Stimulated activated CD4-positive, alpha-beta T cell treated with anti-CD3 and anti-CD28 coated beads, Interleukin-4, amount 100 ng/mL, for 1 hour (primary cell): Measurements from ENCODE around the gene MRPS10.
A peak's percentile ranks its signal among the peaks of the same experiment; 100 is the strongest.

ENCODE experiments used
- DNase-seq: peaks from one replicate; pipeline ENCODE4 v3.0.0-alpha.2; 2020

The MRPS10 gene

DNA sequence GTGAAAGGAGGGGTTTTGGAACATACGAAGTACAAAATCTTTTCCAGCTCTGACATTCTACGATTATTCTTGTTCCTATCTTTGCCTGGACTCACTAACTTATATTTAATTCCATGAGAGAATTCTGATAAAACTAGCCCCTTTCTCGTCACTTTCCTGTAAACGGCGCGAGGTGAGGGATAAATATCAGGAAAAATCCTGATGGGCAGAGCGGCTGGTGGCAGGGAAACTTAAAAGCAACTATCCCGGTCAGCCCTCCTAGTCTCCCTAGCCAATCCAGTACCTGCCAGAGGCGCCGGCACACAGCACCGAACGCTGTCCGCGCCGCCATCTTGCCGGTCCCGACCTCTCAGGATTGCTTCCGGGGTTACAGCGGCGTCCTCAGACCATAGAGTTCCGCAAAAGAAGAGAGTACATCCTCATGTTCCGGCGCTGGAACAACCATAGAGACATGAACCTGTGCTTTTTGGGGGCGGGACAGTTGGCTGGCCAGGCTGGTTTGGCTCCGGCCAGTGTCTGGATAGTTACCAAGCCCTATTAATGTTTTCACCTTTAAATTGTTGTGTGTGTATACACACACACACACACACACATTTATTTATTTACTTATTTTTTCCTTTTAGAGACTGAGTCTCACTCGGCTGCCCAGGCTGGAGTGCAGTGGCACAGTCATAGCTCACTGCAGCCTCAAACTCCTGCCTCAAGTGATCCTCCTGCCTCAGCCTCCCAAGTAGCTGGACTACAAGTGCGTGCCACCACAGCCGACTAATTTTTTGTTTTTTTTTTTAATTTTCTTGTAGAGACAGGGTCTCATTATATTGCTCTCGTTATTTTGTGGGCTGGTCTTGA, at the start of gene MRPS10:
Gene MRPS10, minus strand, starts transcription at position 343 of the 849 bp plus-strand sequence. Its CDS starts 12 bp downstream, at position 331.
- peak; percentile 88 for DNase-seq

DNA sequence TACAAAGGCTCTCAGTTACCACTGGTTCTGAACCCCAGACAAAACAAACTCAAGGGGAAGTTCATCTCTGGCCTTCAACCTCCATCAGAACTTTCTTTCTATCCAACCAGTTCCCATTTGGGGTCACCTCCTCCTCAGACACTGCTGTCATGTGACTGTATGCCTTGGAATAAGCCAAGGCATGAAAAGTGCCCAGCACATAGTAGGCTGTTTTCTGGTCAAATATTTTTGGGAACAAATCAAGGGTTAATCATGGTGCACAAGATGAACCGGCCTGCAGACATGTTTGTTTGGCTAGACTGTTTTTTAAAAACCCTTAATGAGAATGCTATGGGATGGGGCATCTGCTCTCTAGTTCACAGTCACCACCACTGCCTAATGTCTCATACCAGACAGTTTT, 48.9 kb upstream of the MRPS10 start:
- DNase-seq, result no peak

DNA sequence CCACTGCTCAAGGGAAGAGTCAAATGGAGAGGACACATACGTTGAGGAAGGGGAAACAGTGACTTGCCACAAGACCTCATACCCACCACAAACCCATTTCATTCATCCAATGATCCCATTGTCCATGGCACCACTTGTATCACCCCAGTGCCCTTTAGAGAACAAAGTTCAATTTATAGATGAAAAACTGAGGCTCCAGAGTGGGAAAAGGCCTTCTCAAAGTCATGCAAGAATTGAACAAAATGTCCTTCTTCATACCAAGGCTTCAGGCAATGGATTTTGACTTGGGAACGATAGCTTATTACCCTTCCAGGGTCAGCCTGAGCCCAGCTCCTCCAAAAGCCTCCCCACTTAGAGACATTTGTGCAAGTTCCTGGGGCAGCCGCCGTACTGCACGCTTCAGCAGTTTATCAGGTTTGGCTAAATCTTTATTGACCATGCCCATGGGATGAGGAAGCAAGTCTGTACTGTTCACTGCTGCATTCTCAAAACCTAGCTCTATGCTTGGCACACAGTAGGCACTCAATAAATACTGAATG, 47.3 kb upstream of the MRPS10 start:
- no peak for DNase-seq

DNA sequence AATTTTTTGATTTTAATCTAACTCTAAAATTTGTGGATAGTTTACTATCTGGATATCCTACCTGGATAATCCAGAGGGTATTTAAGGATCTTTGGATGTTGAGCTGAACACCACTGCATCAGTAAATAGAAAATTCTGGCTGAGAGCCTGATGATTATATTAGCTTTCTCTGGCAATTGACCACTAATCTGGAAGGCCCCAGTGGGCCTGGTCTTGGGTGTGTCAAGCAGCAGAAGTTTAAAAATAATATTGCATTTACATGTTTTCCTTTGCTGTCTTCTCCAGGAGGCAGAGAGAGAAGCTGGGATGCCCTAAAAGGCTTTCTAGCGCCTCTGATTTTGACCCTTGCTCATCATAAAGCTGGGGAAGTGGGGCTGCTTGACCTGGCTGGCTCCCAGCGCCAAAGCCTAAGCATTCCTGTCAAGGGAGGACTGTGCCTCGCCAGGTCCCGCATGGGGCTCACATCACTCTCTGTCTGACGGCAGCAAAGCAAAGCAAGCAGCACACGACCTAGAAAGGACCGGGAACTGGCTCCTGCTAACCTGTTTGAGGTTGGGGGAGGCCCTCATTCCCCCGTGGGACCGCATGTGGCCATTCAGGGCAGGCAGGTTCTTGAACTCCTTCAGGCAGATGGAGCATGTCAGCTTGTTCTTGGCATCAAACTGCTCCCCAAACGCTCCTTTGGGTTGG, 46.6 kb upstream of the MRPS10 start:
- DNase-seq, result no peak

DNA sequence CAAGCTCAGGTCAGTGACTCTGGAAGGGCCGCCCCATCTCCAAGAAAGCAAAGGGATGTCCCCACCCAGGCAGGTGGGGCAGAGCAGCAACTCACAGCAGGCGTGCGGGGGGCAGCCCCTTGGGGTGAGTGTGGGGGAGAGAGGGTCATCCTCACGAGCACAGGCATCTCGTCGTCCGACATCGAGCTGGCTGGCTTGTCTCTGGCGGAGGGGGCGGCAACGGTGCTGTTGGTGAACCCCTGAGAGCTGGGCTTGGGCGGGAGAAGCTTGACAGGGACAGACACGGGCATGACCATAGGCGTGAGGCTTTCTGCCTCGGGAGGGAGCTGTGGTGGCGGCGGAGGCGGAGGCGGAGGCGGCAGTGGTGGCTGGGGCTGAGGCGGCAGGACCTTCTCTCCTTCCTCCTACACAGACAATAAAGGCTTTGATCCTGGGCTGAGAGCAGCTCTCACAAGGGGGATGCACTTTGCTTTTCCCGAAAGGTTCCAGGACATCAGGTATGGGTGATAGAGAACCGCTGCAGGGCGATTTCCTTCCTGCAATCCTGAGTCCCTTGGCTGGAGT, 45.6 kb upstream of the MRPS10 start:
- no peak for DNase-seq

DNA sequence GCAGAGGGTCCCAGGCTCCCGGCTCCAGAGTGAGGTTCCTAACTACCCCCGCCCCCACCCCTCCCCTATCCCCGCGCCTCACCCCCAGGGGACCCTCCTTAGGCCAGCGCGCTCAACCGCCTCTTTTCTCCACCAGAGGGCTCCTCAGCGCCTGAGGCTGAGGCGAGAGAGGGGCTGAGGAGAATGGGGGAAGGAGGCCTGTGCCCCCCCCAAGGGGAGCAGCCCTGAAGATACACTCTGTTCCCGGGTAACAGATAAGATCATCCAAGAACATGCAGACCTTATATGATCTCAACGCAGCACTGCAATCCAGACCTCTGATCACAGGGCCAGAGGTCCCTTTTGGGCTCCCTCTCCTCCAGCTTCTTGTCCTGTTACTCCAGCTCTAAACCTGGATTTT, 43.3 kb upstream of the MRPS10 start:
- peak; percentile 58 for DNase-seq

DNA sequence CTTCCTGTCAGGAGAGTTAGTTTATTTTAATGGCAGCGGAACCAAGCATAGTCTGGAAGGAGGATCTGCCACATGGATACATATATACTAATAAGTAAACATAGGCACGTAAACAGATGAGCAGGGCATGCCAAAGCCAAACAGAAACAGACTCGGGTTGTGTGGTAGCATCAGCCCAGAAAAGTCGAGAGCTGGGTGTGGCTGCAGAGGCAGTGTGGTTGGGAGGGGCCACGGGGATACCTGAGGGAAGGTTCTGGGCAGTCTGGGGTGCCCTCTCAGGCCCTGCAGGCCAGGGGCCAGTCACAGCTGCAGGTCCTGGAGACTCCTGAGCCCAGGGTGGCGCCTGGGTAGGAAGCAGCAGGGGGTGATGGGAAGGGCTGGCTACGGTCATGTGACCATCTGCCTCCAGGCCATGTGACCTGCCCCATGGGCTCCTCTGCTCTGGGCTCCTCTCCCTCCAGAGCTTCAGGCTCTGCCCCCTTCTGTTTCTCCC, 42.8 kb upstream of the MRPS10 start:
- no peak for DNase-seq

DNA sequence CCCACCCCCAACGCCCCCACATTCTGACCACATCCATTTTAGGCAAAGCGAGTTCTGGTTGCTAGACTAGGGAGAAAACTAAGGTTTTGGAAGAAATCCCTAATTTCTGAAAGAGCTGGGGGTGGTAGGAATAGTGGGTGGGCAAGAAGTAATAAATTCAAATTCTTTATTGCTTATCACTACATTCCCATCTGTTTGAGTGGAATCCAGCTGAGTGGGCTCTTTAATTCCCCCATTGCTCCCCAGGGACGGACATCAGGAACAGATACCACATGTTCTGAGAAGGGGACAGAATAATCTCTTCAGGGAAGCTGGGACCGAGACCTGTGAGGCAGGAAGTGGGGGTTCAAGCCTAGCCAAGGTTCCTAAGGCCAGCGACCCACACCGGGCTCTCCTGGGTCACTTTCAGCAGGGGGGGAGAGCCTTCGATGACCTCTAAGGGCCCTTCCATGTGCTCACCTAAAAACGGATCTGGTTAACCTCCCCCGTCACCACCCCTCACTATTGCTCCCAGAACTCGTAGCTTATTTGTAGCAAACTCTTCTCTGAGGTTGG, 42.3 kb upstream of the MRPS10 start:
- no peak for DNase-seq

DNA sequence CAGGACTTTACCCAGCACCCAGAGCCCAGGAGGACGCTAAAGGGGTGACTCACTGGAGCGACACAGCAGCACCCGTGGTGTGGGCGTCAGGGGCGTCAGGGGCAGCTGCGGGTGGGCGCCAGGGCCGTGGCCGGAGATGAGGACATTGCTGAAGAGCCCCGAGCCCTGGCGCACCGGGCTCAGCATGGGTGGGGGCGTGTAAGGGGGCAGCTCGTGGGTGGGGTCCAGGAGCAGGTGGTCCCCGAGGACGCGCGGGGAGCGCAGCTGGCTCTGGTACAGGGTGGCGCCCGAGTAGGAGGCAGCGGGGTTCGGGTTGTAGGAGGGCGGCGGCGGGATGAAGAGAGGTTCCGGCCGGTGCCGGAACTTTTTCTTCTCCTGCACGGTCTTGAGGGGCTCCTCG, 41.6 kb upstream of the MRPS10 start:
- no peak for DNase-seq

DNA sequence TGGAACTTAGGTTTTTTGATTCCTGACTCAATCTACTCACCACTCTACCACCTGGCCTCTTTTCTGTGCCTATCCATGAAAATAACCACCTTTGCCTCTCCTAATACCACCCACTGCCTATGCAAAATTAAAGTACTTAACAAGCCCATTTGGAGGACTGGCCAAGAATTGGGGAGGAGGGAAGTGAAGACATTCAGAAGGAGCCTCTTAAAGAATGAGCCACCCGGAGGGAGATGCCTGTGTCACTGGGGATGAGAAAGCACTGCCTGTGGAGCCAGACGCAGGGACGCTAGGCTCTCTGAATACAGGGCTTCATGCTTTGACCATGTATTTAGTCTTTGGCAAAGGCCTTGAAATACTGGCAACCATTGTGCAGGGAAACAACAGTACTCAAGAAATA, 40.0 kb upstream of the MRPS10 start:
- DNase-seq, result no peak

DNA sequence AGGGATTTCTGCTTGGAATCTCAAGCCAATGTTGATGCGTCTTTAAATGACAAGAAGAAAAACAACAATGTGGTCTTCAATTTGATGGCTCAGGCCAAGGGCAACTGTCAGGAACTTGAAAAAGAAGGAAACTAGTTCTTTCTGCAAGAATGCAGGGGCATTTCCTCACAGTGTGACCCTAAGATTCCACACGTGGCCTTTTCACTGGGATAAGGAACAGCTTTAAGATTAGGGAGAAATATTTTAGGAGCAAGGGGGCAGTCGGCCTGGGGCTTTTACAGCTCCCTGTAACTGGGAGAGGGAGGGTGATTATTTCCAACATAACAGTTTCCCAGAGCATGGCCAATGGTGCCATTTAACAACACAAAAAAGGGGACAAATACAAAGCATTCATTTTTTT, 39.4 kb upstream of the MRPS10 start:
- DNase-seq, result no peak

DNA sequence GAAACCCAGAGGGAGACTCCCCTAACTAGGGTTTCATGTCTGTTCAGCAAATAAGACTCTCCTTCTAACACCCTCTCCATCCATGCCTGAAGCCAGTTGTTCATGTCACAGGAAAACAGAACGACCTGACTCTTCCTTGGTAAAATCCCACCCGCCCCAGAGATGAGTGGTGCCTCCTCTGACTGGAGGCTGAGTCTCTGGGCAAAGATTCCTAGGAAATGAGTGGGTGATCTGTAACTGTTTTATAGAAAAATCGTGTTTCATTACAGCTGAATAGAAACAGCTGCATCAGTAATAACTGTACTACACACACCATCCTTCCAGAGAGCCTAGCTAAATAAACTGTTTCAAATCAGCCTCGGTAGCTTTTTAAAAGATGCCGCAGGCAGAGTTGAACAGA, 37.4 kb upstream of the MRPS10 start:
- DNase-seq, result no peak

DNA sequence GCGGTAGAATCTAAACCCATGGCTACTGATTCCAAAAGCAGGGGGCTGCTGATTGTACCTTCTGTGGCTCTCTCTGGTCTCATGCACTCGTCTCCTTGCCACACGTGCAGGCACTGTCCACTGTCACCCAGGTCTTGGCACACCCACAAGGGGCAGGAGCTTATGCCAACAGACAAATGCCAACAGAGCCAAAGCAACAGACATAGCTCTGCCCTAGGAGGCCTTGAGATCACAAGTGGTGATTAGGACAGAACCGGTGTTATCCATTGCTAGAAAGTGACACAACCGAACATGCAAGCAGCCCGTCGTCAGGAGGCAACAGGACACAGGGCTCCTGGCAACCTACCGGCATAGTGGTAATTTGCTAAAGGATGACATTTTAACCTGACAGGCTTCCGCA, 36.8 kb upstream of the MRPS10 start:
- DNase-seq, result no peak

DNA sequence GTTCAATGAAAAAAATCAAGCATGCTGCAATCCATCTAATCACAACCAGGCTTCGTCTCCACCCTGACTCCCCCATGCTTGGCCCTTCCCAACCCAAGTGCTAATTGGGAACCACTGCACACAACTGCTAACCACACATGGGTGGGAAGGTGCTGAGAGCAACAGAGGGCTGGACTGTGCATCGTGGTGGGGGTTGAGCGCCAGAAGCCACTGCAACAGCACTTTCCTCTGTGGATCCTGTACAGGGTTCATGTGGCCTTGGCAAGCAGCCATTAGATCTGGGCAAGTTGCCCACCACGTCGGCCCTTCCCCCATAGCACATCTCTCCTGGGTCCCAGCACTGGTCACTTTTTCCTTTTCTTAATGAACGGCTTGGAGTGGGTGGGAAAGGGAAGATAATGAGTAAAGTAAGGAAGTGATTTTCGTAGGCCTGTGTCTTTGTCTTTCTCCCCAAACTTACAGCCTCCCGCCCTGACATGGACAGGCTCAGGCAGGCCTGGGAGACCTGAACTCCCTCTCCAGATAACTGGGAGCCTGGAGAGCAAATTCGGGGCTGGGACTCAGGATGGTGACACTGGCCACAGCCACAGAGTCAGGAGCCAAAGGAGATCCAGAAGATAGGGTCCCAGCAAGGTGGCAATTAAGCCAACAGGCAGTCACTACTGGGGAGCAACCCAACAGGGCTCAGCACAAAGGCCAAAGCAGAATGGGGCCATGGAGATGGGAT, 34.4 kb upstream of the MRPS10 start:
- no peak for DNase-seq

DNA sequence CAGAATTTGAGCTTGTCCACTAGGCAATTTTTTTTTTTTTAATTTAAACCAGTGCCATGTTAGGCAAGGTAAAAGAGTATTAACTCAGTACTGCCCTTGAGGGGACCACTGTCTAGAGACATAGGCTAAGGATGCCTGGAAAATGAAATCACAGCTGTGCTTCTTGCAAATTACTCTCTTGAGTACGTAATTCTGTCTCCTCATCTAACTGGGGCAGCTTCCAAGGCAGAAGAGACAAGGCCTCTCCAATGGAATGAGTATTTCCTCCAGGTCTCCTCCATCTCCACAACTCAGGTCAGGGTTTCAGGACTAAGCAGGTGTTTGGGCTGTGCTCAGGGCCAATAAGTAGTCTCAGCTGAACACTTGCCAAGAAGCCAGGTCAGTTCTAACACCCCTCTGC, 33.8 kb upstream of the MRPS10 start:
- no peak for DNase-seq

DNA sequence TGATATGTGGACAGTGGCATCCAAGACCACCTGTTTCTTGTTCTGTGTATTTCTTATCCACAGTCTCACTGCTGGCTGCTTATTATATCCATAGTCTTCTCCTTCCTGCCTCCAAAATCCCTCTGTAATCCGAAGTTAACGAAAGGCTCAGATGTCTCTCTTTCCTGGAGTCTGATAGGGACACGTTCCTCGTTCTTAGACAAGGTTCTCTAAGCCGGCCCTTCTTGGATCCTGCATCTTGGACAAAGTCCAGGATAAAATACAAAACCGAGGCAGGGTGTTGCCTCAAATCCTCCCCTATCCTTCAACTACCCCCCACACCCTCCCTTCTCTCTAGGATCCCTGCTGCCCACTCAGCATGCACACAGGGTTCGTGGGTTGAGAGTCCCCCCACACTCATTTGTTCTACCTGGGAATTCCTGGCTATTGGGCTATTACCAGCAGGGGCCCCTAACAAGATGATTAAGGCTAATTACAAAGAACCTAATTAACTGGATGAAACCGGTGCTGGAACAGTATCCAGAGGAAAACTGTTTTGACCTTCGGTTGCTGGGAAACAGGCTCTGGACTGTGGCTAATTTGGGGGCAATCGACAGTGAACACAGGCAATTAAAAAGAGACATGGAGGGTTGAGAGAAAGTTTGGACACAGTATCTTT, 32.7 kb upstream of the MRPS10 start:
- no peak for DNase-seq

DNA sequence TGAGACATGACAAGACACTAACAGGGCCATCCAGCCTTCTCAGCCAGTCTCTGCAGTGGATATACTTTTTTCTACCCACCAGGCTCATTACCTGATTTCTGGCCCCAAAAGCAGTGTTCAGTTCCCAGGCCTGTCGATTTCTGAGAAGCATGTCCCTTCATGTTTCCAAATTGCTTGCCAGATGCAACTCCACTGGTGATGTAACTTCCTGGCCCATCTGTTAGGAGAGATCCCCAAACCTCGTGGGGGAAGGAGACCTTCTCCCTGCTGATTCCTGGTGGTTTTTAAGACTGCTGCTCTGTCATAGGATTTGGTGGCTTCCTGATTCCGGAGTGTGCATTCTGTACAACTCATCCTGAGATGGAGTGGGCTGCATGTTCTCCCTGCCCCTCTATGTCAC, 31.6 kb upstream of the MRPS10 start:
- no peak for DNase-seq

DNA sequence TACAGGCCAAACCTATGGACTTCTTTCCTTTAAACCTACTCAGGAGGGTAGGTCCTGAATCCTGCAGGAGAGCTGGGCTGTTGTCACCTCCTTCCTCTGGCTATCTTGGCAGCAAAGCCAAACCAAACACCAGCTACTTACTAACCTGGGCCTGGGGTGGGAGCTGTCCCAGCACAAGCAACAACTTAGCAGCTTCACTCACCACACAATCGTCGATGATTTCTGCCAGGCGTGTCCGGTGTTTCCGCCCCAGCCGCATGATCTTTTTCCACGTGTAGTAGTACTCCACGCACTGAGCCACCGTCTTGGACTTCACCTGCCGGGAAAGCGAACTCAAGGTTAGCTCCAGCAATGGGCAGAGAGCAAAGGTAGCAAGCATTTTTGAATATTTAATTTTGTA, 25.4 kb upstream of the MRPS10 start:
- DNase-seq, result no peak

DNA sequence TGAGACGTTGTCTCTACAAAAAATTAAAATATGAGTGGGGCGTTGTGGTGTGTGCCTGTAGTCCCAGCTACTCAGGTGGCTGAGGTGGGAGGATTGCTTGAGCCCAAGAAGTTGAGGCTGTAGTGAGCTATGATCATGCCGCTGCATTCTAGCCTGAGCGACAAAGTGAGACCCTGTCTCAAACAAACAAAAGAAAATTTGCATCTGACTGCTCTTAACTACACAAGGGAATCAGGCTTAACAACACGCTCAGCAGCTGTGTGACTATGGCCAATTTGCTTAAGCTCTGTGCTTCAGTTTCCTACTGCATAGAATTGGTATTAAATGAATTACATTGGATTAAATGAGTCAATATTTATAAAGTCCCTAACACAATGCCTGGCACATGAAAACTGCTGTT, 24.3 kb upstream of the MRPS10 start:
- DNase-seq, result no peak

DNA sequence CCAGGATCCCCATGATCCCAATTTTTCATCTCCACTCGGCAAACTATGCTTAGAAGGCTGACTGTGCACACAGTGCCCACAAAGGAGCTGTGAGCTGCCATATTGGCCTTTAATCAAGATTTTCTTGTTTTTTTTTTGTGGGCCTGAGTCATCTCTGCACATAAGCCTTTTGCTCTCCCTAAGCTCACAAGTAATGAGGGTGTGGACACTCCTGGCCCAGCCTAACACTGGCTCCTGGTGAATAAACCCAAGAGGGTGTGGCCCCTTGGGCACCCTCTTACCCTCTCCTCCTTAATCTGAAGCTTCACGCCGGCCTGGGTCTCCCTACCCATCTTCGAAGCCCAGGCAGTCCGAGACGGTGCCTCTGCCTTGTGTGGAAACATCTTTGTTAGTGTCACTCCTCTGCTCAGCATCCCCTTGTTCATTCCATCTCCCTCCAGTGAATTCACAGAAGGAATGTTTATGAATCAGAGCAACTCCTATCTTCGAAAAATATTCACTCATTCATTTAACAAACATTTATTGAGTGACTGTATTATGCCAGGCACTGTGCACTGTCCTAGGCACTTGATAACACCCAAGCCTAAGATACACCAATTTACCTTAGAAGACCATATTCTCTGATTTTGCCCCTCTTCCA, 22.2 kb upstream of the MRPS10 start:
- no peak for DNase-seq

DNA sequence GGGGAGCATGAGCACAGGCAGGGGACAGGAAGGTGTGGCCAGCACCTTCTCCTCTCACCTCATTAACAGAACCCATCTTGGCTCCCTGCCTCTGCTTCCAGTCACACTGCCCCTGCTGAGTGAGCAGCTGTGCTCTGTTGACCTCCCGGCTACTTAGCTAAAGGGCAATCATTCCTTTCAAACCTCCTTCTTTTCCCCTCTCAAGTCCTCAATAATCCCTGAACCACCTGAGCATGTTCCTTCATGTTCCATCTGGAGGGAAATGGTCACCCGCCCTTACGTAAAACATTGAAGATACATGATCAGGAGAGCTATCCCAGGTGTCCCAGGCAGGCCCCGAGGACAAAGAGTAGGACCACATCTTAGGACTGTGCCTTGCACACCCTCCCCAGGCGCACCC, 21.7 kb upstream of the MRPS10 start:
- no peak for DNase-seq

DNA sequence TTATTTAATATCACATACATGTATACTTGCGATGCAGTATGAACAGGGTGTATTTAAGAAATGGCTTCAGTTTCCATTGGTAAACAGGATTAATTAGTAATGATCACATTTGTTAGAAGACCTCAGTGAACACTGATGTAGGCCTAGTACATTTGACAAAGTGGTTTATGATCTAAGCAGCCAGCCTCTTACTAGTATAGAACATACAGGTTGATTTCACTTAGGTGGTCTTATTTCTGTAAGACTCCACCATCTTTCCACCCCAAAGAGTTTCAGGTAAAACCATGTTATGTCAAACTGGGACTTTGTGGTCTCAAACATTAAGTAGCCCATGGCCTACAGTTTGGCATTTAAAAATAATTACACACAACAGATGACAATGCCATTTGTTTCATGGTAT, 20.2 kb upstream of the MRPS10 start:
- no peak for DNase-seq
